ENCODE data around the gene ARHGEF38.

Gene ARHGEF38, protein sequence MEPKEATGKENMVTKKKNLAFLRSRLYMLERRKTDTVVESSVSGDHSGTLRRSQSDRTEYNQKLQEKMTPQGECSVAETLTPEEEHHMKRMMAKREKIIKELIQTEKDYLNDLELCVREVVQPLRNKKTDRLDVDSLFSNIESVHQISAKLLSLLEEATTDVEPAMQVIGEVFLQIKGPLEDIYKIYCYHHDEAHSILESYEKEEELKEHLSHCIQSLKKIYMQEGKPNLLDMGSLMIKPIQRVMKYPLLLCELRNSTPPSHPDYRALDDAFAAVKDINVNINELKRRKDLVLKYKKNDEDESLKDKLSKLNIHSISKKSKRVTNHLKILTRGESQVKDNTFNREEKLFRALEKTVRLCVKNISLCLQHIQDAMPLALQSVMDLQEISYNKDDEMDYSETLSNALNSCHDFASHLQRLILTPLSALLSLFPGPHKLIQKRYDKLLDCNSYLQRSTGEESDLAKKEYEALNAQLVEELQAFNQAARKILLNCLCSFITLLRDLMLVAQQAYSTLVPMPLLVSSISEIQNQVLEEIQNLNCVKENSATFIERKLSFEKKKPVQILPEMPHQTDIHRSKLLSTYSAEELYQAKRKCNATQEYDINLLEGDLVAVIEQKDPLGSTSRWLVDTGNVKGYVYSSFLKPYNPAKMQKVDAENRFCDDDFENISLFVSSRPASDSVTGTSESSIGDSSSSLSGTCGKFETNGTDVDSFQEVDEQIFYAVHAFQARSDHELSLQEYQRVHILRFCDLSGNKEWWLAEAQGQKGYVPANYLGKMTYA

DNA sequence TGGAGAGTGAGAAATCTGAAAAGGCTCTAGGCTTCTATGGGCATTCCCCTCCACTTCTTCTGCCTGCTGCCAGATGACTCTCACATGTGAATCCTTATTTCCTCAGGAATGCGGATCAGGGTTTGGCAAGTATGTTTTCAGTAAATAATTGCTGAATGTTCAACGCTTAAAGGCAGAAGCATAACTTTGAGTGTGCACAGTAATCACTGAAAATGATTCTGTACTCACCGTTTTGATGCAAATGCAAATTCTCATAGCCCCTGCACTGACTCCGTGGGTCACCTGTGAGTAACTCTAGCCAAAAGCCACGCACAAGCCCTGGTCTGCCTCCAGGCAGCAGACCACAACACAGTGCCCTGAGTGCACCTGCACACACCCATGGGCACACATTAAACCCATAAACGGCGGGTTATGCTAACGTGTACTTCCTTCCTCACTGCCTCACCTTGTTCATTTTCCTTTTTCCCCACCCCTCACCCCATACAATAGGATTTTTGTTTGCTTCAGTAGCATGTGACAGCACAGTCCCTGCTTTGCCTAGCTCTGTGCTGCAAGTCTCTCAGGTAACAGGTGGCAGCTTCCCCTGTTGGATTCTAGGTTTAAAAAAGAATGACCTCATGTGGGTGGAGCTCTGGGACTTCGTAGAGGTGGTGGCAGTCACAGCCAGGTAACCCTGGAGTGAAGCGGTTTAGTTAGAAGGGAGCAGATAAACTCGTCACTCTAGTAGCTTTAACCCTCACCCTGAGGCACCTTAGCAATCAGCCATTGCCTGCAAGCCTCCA, at the start of gene ARHGEF38:
Gene ARHGEF38 (plus strand): TSS at position 656 of the 782 bp plus-strand sequence. CDS start 146 bp downstream, outside the sequence.
- no peak for DNase-seq

DNA sequence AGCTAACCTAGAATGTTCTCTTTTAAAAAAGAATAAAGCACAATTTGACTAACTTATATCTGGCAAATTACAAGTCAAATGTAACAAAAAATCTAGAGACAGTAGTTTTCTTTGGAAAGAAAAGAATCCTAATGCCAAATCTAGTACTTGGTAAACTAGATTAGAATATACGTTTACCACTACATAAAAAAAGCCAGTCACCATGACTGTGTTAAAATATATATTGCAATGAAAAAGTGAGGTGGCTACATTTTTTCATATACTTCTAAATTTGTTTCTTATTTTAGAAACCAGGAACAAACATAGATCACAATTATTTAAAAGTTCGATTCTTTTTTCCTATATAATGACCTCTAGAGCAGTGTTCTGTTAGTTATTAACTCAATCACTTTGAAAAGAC, 48.9 kb upstream of the ARHGEF38 start:
- no peak for DNase-seq

DNA sequence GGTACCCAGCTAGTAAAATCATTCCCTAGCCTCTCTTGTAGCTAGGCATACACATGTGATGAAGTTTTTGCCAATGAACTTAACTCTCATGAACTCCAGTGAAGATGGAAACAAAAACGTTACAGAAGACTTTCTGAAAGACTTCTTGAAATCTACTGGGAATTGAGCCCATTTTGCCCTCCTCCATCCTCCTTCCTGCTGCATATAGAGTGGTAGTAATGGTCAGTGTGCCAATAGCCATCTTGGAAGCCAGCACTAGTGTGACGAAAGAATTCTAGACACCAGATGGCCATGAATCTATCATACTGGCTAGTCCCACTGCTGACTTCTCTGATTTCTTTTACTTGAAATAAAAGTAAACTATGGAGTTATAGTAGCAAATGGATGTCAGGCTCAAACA, 47.7 kb upstream of the ARHGEF38 start:
- no peak for DNase-seq

DNA sequence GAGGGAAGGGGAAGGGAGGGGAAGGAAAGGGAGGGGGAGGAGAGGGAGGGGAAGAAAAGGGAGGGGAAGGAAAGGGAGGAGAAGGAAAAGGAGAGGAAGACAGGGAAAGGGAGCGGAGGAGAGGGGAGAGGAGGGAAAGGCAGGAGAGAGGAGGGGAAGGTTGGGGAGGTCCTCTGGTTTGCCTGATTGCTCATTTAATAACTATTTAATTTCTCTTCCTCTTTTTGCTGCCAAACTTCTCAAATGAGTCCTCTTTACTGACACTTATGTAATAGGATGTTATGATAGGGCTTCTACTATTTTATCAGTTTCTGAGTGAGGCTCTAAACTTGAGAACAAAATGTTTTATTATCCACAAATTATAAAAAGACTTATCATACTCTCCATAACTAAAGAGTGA, 43.1 kb upstream of the ARHGEF38 start:
- DNase-seq, result no peak

DNA sequence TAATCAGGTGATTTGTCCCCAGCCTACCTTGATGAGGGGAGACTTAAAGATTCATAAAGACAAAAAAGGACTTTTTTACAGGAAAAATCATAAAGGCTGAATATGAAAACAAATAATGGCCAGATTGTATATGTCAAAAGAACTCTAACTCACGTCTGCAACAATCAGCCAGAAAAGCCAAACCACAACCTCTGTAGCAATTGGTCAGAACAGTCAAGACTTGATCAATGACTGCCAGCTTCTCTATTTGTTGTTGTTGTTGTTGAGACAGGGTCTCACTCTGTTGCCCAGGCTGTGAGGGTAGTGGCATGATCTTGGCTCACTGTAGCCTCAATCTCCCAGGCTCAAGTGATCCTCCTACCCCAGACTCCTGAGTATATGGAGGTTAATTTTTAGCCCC, 42.7 kb upstream of the ARHGEF38 start:
- no peak for DNase-seq

DNA sequence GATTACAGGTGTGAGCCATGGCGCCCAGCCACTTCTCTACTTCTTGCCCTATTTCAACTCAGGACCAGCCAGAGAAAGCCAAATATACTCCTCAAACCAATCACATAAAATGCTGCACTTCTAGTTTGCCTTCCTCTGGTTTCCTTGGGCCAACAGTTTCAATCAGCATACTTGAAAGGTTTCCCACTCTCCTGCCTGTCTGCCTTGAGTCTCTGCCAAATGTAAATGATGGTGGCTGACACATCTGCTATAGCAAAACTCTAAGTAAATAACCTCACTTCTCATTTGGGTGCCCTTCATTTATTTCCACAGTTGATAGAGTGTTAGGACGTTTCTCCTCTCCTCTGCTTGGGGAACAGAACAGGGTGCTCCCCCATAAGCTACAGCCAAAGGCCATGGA, 42.2 kb upstream of the ARHGEF38 start:
- no peak for DNase-seq

DNA sequence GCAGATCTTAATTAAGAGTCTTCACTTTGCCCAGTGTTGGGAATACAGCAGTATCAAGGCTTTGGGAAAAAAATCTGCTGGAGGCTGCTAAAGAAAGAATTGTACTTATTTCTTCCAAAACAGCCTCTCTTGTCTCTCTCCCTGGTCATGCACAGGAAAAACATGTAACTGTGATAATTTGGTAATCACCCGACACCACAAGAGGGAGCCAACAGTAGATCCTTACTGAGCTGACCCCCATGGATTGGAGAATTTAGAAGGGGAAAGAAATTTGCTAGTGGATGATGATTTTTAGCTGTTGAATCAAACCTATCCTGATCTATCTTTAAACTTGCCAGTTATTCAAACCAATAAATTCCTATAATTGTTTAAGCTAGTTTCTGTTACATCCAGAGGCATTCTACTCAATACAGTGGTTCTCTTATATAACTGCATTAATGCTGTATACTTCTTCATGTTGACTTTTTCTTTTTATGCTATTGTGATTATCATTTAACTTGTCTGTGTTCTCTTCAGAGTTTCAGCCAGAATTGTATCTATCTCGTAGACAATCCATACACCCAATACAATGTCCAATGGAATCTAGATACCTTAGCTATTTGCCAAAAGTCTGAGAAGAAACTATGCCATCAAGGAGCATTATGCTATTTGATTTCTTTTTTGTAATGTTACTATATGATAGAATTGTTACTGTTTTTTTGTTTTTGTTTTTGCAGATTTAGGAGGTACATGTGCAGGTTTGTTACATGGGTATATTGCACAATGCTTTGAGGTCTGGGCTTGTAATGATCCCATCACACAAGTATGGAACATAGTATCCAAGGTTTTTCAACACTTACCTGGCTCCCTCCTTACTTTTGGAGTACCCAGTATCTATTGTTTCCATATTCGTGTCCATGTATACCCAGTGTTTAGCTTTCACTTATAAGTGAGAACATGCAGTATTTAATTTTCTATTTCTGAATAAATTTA, 31.3 kb upstream of the ARHGEF38 start:
- DNase-seq, result peak in 1 of 2 experiments; percentile 6

DNA sequence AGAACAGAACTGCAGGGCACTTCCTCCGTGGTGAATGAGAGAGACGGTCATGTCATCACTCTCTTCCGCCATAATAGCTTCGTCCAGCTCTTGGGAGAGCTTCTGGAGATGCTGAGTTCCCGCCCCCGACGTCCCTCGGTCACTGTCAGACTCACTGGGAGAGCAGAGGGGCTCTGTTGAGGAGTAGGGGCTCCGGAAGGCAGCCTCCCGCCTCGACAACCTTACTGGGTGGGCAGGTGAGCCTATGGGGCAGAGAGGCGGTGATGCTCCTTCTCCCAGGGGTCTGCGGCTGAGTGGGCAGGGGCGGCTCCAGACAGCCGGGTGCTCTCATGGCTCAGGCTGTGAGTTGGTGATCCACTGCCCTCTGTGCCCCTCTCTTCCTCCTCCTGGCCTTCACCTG, 25.8 kb upstream of the ARHGEF38 start:
- DNase-seq, result no peak

DNA sequence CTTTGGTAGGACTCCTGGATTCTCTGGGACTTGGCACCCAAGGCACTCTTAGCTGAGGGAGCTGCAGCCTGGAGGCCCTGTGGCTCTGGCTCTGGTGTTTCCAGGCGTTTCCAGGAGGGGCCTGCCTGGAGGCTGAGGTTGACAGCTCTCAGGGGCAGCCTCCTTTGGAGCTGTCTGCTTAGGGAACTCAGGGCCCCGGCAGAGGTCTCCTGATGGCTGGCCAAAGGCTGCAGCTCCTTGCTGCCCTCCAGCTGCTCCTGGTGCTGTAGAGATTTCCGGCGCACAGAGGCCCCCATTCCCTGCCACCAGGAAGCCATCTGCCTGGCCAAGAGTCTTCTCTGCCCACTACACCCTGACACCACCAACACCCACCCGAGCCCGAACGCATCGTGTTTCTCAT, 25.3 kb upstream of the ARHGEF38 start:
- no peak for DNase-seq

DNA sequence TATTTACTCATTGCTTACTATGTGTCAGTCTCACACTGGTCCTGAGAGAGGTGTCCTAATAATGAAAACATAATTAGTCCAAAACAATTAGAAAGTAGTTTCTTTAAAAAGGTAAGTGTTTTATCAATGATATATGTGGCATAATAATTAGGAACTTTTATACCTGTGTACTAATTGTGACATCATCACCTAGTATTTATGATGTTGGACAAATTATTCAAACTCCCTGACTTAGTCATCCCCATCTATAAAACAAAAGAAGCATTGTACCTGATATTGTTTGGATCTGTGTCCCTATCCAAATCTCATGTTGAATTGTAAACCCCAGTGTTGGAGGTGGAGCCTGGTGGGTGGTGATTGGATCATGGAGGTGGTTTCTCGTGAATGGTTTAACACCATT, 15.8 kb upstream of the ARHGEF38 start:
- DNase-seq, result no peak

DNA sequence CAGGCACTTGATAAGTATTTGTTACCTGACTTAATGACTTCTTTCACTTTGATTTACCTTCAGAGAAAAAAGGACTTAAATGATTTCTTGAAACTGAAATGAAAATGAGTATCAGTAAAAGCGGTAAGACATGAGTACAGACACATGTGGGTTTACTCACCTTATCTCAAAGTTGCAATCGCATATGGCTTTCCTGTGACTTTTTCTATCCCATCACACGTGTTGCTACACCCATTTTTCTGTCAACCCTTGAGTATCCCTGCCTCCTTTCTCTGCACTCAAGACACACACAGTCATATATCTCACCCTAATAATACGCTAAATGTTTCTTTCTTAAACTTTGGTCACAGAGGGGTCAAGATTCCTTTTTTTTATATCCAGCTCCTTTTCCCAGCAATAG, 11.0 kb upstream of the ARHGEF38 start:
- no peak for DNase-seq

DNA sequence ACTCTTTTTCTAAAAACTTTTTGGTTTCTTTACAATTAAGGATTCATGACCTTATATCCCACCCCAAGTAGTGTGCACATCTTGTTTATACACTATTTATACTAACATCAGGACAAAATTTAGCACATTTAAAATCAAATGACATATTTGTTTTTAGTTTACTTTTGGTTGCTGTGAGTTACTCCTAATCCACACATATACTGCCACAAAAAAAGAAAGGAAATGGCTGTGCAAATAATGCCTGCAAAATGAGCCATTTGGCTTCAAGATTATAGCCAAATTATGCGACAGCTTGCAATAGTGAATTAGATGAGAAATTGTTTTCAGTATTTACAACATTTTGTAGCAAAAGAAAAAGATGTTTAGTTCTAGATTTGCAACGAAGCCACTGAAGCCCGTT, 10.4 kb upstream of the ARHGEF38 start:
- DNase-seq, result no peak

DNA sequence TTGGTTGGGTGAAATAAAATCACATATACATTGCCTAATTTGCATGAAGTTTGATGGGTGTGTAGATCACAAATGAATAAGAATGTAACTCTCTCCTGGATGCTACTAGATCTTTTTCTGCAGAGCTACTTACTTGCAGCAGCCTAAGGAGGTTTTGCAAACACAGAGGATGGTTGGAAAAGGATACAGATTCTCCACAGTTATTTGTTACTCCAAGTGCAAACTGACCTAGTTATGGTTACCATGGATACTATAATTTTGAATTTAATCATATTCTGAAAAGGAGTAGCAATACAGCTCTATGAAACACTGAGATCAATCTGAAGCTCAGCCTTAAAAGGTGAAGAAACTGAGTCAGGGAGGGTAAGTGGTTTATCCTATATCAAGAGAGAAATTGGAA, 9.1 kb upstream of the ARHGEF38 start:
- DNase-seq, result no peak

DNA sequence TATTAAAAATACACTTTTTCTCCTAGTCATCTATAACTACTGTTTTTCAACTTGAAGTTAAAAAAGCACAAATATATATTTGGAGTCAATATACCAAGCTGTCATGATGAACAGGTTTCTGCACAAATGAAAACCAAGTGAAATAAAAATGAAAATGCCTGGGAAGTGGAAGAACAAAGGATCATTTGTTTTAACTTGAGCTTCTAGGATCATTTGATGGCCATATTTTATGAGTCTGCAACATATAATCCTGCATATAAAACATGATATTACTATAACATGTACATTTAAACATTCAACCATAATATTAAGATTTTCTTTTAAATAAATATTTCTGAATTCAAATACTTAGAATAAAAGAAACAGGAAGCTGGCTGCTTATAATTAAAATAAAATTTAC, 8.5 kb upstream of the ARHGEF38 start:
- DNase-seq, result no peak

DNA sequence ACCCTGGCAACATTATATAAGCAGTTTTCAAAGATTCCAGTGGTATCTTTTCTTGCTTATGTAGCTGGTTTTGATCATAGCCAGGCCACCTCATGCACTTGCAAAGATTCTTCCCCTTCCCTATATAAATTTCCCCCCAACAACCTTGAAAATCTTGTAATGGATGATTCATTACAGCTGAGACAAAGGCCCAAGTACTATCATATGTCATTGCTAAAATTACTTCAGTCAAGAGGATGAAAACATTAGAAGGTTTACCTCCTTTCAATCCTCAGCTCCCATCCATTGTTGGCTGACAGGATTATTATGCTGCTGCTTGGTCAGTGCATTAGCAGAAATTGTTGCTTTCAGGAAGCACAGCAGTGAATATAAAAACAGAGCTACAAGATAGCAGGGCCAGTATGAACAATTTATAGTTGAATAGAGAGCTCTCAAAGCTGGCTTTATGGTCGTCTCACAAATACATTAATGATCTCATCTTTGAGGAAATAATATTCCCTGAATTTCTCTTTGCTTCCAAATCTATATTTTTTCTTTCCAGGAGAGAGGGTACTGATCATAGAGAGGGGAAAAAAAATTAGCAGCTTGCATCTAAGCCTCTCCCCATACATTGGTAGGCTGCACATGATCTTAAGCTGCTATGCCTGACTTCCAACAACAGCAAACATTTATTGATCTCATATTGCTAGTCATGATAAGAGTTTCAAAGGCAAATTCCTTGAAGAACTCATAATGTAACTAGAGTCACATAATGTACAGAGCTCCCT, 7.7 kb upstream of the ARHGEF38 start:
- DNase-seq, result no peak

DNA sequence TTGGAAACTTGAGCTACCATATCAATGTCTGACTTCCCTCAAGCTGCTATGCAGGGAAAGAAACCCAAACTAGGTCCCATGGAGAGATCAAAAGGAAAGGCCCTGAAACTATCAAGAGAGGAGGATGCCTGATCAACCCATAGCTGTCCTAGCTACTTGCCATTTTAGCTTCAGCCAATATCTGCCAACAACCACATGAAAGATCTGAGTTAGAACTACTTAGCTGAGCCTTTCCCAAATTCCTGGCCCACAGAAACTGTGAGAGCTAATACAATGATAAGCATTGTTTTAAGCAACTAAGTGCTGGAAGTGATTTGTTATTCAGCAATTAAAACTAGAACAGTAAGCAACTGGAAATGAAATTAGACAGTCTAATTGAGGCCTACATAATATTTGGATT, 6.3 kb upstream of the ARHGEF38 start:
- DNase-seq, result no peak

DNA sequence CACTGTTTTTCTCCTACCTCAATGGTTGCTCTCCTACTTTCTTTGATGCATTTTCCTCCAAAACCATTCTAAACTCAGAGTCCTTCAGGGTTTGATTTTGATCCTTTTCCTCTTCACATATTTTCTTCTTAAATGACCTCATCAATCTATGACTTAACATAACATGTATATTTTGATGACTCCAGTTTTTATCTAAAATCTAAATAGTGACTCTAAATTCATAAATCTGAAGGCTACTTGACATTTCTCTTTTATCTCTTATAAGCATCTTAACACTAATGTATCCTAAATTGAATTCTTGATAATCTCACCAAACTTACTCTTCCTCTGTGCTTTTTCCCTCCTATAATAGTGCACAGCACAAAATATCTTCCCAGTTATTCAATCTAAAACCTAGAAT, 4.7 kb upstream of the ARHGEF38 start:
- no peak for DNase-seq

DNA sequence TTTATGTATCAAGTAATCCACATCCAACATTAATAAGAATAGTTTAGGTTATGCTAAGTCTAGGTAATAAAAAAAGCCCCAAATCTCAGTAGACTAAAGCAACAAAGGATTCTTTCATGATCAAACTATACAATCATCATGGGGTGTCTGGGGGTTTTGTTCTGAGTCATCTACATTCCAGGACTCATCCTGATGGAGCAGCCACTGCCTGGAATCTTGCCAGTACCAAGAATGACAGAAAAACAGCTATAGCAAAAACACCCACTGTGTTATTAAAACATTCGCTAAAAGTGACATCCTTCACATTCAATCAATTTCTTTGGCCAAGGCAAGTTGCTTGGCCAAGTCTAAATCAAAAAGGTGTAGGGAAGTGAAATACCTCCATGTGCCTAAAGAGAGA, 3.9 kb upstream of the ARHGEF38 start:
- DNase-seq, result no peak

DNA sequence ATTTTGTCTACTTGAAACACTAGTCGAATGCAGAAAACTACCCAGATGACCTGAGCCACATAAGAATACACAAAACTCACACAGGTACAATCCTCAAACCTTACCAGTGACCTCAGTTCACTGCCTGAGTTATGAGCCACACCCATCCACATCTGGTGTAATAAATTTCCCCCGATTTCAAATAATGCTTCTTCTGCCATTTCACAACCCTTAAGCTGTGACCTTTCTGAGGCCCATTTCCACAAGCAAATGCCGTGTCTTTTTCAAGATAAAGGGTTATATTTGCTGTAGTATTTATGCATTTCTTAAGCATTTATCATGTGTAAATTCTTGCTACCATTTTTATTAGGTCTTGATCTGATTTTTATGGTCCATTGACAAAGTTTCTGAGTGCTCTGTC, 1.8 kb upstream of the ARHGEF38 start:
- no peak for DNase-seq

DNA sequence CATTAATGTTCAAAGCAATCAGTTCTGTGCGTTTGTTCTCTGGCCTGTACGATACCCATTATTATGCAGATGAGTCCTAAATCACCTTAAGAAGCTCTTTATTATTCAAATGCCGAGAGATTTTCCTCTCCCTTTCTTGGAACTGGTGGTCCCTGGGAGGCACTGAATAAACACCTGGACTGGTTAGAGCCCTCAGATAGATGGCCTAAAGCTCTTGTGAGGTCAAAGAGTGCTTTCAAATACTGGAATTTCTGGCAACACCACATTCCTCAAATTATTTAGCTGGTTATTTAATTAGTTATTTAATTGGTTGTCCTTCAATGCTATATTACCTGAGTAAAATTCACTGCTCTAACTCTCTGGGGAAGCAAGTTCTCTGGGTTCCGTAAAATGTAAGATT, 3.0 kb downstream of the ARHGEF38 start:
- no peak for DNase-seq

DNA sequence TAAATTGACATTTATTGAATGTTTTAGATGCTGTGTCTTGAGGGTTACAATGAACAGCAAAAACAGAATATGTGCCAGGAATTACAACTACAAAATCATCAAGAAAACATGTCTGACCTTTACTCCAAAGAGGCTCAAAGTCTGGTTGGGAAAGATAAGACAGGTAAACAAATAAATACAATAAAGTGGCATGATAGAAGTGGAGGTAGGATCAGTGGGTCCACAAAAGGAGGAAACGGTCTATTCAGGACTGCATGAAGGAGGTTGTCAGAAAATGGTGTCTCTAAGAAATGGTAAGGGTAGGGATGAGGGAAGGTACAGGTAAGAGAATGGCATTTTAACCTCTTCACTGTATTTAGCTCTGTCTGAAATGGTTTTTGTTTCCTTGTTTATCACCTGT, 3.8 kb downstream of the ARHGEF38 start:
- DNase-seq, result no peak

DNA sequence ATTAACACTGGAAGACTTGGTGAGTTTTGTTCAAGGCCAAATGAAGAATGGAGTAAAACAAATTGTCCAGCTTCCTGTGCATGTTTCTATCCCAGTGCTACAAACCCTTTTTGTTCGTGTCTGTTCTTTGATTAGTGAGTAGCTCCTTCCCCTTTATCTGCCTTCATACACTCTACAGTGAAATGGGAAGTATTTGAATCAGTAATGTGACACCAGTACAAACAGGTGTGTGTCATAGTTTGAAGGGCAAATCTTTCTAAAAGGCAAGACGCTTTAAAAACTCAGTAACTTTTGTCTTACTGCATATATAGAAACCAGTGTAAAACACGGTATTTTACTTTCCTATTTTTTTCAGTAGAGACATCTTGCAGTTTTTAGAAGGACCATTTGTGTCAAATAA, 5.9 kb downstream of the ARHGEF38 start:
- no peak for DNase-seq

All from activated CD4-positive, alpha-beta T cell treated with anti-CD3 and anti-CD28 coated beads, Interleukin-2, amount 50 U/mL, for 48 hours (primary cell).